ENCODE measurements around the gene ZC3H6.
"Not testable (repeated sequence)": the region's sequence is repeated elsewhere in the genome, so short reads cannot be mapped to it uniquely, and the experiment has no call there.

The ZC3H6 gene

GRCh38 chr2:112272669-112273068 is 2.7 kb upstream of the ZC3H6 start:
- DNase-seq (ENCODE audit: low read depth, low spot score), result no peak
- H3K4me3 ChIP-seq (ENCODE audit: low read length), result no peak overlapping the region

GRCh38 chr2:112273349-112273748 is 2.0 kb upstream of the ZC3H6 start:
- no peak for DNase-seq (ENCODE audit: low read depth, low spot score)
- H3K4me3 ChIP-seq (ENCODE audit: low read length), result no peak overlapping the region

- H3K4me3 ChIP-seq (ENCODE audit: low read length), result peak overlapping the region; percentile 87
- DNase-seq (ENCODE audit: low read depth, low spot score), result peak; percentile 66
These were observed 733 bp downstream of the ZC3H6 start for GRCh38 chr2:112275887-112276773.

- DNase-seq (ENCODE audit: low read depth, low spot score), result no peak
- H3K4me3 ChIP-seq (ENCODE audit: low read length), result peak overlapping the region; percentile 5; the same call in 1 of the 2 replicates
These were observed 1.6 kb downstream of the ZC3H6 start for GRCh38 chr2:112276954-112277353.

DNA sequence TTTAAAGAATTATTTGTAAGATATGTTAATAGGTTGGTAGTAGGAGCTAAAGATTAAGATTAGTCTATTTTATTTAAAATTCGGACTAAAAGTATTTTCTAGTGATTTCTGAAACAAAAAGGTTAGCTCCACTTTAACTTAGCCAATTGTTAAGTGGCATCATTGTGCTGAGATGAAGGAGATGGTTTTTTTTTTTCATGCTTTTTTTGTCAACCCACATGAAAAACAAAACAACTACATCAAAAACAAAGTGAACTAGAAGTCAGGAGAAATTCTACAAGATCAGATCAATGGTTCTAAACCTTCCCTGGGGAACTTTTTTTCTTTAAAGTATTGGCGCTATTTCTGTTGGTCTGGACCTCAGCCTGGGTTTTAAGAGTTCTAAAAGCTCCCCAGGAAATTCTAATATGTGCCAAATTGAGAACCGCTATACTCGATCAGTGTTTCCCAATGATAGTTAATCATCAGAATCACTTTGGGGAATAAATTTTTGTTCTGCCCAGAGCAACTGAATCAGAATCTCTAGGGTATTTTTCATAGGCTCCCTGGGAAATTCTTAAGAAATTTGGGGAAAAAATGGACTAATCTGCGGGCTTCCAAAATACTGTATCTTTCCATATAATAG is 2.3 kb downstream of the ZC3H6 start:
- peak; percentile 57 for DNase-seq (ENCODE audit: low read depth, low spot score)
- no peak overlapping the region for H3K4me3 ChIP-seq (ENCODE audit: low read length)

GRCh38 chr2:112282066-112282465 is 6.7 kb downstream of the ZC3H6 start:
- not testable (repeated sequence) for H3K4me3 ChIP-seq (ENCODE audit: low read length); DNase-seq (ENCODE audit: low read depth, low spot score)

GRCh38 chr2:112283535-112283934 is 8.1 kb downstream of the ZC3H6 start:
- H3K4me3 ChIP-seq (ENCODE audit: low read length); DNase-seq (ENCODE audit: low read depth, low spot score): not testable (repeated sequence)

- no peak overlapping the region for H3K4me3 ChIP-seq (ENCODE audit: low read length)
- no peak for DNase-seq (ENCODE audit: low read depth, low spot score)
These were observed 14.7 kb downstream of the ZC3H6 start for GRCh38 chr2:112290088-112290487.

GRCh38 chr2:112290648-112291047 is 15.3 kb downstream of the ZC3H6 start:
- no peak for DNase-seq (ENCODE audit: low read depth, low spot score)
- no peak overlapping the region for H3K4me3 ChIP-seq (ENCODE audit: low read length)

- DNase-seq (ENCODE audit: low read depth, low spot score), result no peak
- no peak overlapping the region for H3K4me3 ChIP-seq (ENCODE audit: low read length)
These were observed 18.4 kb downstream of the ZC3H6 start for GRCh38 chr2:112293636-112294401.

- no peak overlapping the region for H3K4me3 ChIP-seq (ENCODE audit: low read length)
- DNase-seq (ENCODE audit: low read depth, low spot score), result no peak
These were observed 20.1 kb downstream of the ZC3H6 start for GRCh38 chr2:112295407-112296078.

DNA sequence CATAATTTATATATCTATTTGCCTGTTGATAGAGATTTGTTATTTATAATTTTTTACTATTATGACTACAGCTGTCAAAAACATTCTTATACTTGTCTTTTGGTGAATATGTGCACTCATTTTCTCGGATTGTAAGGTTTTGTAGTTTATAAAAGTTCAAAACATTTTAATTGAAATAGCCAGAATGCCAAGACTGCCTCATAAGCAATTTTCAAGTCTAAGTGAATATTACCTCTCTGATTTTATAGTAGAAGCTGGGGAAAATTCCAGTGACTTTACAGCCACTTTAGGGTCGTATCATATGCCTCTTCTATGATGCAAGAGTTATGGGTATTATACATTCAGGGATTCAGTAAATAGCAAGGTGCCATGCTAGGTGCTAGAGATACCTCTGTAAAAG is 21.0 kb downstream of the ZC3H6 start:
- no peak overlapping the region for H3K4me3 ChIP-seq (ENCODE audit: low read length)
- no peak for DNase-seq (ENCODE audit: low read depth, low spot score)

- DNase-seq (ENCODE audit: low read depth, low spot score), result no peak
- no peak overlapping the region for H3K4me3 ChIP-seq (ENCODE audit: low read length)
These were observed 25.8 kb downstream of the ZC3H6 start for GRCh38 chr2:112301171-112301584.

DNA sequence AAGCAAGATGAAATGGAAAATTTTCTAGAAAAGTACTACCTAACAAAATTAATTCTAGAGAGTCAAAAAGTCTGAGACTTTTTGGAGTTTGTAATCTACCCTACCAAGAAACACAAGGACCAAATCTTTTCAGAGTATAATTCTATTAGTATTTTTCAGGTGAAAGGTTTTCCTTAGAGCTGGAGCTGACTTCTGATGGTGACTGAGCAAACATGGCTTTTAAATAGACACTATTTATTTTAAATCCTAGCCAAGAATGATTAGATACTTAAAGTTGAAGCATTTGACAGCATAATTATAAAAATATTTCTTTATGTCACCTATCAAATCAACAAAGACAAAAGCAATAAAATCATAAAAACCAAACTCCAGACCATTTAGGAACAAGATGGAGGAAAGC is 26.6 kb downstream of the ZC3H6 start:
- no peak overlapping the region for H3K4me3 ChIP-seq (ENCODE audit: low read length)
- no peak for DNase-seq (ENCODE audit: low read depth, low spot score)

DNA sequence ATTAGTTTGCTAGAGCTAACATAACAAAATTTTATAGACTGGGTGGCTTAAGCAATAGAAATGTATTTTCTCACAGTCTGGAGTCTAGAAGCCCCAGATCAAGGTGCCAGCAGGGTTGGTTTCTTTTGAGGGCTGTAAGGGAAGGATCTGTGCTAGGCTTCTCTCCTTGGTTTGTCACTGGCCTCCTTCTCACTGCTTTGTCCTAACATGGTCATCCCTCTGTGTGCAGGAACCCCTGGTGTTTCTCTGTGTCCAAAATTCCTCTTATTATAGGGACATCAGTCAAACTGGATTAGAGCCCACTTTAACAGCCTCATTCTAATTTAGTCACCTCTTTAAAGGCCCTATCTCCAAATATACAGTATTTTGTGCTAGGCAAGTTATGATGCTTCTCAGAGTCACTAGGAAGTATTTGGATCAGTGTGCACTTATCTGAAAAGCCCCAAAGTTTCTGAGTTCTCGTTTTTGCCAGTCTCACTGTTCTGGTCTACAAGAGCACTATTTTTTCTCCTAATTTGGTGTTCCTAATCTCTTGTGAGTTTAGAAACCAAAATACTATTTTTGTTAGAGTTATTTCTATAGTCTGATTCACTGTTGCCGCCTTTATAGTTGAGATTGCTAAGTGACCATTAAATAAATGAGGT is 29.0 kb downstream of the ZC3H6 start:
- DNase-seq (ENCODE audit: low read depth, low spot score), result no peak

GRCh38 chr2:112305132-112305531 is 29.7 kb downstream of the ZC3H6 start:
- no peak overlapping the region for H3K4me3 ChIP-seq (ENCODE audit: low read length)
- DNase-seq (ENCODE audit: low read depth, low spot score), result no peak

More for the DNA sequence above, 29.0 kb downstream of the ZC3H6 start:
- H3K4me3 ChIP-seq (ENCODE audit: low read length), result no peak overlapping the region

DNA sequence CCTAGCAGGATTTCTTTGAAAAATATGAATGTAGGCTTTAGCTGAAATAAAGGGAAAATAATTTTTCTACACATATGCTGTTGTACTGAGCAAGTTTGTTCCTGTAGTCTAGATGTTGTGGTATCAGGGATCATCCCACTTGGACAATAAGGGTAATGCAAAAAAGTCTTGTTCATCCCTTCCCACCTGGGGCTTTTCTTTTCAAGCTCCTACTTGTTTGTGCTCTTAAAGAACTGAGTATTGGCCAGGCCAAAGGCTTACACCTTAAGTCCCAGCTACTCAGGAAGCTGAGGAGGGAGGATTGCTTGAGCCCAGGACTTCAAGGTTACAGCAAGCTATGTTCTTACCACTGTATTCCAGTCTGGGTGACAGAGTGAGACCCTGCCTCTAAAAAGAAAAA is 35.5 kb downstream of the ZC3H6 start:
- H3K4me3 ChIP-seq (ENCODE audit: low read length), result no peak overlapping the region
- no peak for DNase-seq (ENCODE audit: low read depth, low spot score)

- DNase-seq (ENCODE audit: low read depth, low spot score), result no peak
- no peak overlapping the region for H3K4me3 ChIP-seq (ENCODE audit: low read length)
These were observed 36.5 kb downstream of the ZC3H6 start for GRCh38 chr2:112311932-112312331.

DNA sequence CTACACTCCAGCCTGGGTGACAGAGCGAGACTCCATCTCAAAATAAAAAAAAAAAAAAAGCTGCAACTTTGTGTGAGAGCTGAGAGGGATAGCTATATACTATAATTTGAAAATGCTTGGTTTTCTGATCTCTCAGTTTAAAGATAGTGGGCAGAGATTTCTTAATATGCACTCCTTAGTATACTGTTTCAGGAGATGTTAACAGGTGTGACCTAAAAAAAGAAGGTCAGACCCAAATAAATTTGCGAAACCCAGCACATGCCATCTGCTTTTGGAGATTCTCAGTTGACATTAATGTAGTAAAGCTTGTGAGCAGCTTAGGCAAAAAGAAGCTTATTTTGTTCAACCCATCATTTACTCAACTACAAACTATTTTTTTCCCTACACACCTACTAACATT is 37.4 kb downstream of the ZC3H6 start:
- no peak overlapping the region for H3K4me3 ChIP-seq (ENCODE audit: low read length)
- no peak for DNase-seq (ENCODE audit: low read depth, low spot score)

All from Jurkat, Clone E6-1 (cell line).